ENCODE measurements around the gene RNF212. TPM values are rescaled to one million over a fixed set of nuclear protein-coding genes. Genes with fewer than 3 reads are reported as not detected.

The RNF212 gene
- total RNA-seq, 2 donors from 2014 or later = 2.3 to 2.5 TPM

DNA sequence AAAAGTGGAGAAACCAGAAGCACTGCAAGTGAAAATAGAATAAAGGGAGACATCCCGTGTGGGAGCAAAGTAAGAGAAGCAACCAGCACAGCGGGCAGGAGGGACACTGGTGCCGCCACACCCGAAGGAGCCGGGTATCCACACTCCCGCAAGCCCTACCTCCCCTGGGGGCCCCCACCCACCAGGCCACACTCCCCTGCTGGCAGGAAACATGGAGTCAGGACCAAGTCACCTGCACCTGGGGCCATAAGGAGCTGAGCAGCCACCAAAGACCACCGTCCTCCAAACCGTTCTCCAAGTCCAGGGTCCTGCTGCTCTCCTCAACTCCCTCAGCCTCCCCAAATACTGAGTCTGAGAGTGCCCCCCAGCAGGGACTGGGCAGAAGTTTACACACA, 71.4 kb downstream of the RNF212 start:
- Histone ChIP-seq H3K9me3 (no peaks in the 10 kb centered on the region), H3K9ac (ENCODE audit: low read depth in 2 of 2, low read length in 2 of 2) (no peak overlapping the region), H3K4me3 (no peak overlapping the region), H3K27me3 (peaks cover 14% of the 10 kb centered on the region), H3K4me1 (peaks cover 6% of the 10 kb centered on the region), H3K27ac (no peak overlapping the region), H3K36me3 (no peaks in the 10 kb centered on the region)
- intact Hi-C loops (cut with DNase I) = no loop called here
- TF ChIP-seq, protein P1, sequence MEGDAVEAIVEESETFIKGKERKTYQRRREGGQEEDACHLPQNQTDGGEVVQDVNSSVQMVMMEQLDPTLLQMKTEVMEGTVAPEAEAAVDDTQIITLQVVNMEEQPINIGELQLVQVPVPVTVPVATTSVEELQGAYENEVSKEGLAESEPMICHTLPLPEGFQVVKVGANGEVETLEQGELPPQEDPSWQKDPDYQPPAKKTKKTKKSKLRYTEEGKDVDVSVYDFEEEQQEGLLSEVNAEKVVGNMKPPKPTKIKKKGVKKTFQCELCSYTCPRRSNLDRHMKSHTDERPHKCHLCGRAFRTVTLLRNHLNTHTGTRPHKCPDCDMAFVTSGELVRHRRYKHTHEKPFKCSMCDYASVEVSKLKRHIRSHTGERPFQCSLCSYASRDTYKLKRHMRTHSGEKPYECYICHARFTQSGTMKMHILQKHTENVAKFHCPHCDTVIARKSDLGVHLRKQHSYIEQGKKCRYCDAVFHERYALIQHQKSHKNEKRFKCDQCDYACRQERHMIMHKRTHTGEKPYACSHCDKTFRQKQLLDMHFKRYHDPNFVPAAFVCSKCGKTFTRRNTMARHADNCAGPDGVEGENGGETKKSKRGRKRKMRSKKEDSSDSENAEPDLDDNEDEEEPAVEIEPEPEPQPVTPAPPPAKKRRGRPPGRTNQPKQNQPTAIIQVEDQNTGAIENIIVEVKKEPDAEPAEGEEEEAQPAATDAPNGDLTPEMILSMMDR (IDR thresholded peaks at IDR 0.05) = no peak
- DNase-seq = no peak

DNA sequence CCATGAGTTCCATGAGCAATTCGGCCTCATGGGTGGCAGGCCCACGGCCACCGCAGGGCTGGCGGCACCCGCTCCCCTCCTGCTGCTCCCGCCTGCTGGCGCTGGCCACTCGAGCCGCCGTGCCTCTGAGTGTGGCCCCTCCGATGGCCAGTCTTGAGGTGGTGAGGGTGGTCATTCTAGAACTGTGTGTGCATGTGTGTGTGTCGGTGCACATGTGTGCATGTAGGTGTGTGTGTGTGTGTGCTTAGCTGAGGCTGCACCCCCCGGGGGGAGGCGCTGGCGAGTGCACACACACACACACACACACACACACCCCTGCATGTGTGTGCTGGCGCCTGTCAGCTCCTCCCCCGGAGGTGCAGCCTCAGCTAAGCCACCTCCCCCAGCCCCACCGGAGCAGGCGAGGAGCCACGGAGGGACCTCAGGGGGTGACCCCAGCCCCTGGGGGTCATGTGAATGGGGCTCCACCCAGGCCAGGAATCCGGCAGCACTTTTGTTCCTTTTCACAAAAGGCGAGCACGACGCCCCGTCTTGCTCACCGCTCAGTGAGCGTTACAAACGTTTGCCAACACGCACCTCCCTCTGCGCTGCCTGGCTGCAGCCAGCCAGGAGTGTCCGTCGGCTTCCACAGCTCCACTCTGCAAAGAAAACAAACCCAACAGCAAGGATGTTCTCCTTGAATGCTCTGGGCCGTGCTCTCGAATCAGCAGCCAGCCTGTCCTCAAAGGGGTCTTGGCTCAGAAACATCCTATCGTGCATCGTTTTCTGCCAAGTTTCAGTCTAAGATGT, 72.0 kb downstream of the RNF212 start:
- H3K4me3 ChIP-seq = no peak overlapping the region
- no peaks in the 10 kb centered on the region for H3K36me3 ChIP-seq
- TF ChIP-seq, protein P1 (IDR thresholded peaks at IDR 0.05) = no peak
- no peak for DNase-seq
- H3K4me1 ChIP-seq = peaks cover 4% of the 10 kb centered on the region
- no peaks in the 10 kb centered on the region for H3K9me3 ChIP-seq
- H3K9ac ChIP-seq (ENCODE audit: low read depth in 2 of 2, low read length in 2 of 2) = no peak overlapping the region
- intact Hi-C loops (cut with DNase I) = no loop called here
- no peak overlapping the region for H3K27ac ChIP-seq
- peaks cover 14% of the 10 kb centered on the region for H3K27me3 ChIP-seq

DNA sequence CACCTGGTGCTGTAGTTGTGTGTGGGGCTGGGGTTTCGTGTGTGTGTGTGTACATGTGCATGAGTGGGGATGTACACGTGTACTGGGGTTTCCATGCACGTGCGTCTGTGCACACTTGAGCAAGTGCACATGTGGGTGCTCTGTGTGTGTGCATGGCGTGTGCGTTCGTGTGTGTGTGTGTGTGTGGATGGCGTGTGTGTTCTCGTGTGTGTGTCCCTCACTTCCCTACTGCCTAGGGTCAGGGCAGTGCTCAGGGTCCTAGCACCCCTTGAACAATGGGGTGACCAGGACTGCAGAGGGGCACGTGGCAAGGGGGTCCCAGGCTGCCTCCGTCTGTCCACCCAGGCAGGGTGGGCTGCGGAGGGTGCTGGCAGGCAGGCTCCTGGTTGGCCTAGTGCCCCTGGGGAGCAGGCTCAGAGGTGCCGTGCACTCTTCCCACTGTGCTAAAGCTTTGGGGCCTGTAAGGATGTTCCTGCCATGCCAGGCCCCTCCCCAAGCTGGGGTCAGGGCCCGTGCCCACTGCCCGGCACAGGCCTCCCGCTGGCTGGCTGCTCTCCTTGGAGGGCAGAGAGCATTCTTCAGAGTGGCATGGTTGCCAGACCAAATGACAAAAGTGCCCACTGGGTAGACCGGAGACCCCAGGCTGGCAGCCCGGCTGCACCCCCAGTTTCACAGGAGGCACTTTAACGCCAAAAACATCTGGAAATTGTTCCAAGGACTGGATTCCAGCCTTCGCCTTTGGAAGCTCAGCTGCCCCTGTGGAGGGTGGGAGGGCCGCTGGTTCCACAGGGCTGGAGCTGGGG, 72.8 kb downstream of the RNF212 start:
- peaks cover 4% of the 10 kb centered on the region for H3K4me1 ChIP-seq
- no peak overlapping the region for H3K27ac ChIP-seq
- no peak for DNase-seq
- no peak overlapping the region for H3K9ac ChIP-seq (ENCODE audit: low read depth in 2 of 2, low read length in 2 of 2)
- TF ChIP-seq, protein P1 (IDR thresholded peaks at IDR 0.05) = no peak
- H3K9me3 ChIP-seq = no peaks in the 10 kb centered on the region
- H3K36me3 ChIP-seq = no peaks in the 10 kb centered on the region
- intact Hi-C loops (cut with DNase I) = no loop called here
- H3K4me3 ChIP-seq = no peak overlapping the region
- H3K27me3 ChIP-seq = peaks cover 14% of the 10 kb centered on the region

DNA sequence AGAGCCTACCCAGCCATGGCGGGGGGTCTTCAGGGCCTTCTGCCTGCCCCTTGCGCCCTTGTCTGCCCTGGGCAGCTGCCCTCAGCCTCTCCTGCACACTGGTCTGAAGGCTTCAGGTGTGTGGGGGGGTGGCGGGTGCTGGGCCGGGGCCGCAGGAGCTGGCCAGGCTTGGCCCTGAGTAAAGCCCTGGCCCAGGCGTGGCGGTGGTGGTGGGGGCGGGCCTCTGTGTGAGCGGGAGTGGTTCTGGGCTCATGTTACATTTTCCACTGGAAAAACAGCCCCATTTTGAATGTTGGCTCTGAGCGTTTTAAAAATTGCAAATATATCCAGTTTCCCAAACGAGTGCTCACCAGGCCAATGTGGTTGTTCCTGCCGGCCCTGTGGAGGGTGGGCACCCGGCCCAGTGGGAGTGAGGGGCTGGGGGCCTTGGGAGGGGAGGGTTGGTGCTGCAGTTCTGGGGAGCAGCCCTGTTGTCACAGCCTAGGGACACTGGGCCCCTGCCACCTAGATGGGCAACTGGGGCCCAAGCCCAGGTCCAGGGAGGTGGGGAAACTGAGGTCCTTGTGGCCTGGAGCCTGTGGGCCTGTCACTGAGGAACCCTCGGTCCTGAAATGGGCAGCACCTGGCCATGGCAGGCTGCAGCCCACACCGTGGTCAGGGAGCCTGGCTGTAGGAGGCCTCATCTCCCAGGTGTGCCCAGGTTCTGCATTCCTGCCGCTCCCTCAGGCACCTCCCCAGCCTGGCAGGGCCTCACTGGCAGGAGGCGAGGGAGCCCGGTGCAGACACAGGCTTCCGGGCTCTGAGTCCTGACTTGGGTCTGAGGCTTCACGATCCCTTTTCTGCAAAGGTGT, 73.6 kb downstream of the RNF212 start:
- intact Hi-C loops (cut with DNase I) = no loop called here
- Histone ChIP-seq H3K9ac (ENCODE audit: low read depth in 2 of 2, low read length in 2 of 2) (peak overlapping the region in 1 of 2 donors; percentile 43), H3K4me1 (peaks cover 4% of the 10 kb centered on the region), H3K9me3 (no peaks in the 10 kb centered on the region), H3K4me3 (no peak overlapping the region), H3K27ac (no peak overlapping the region), H3K36me3 (no peaks in the 10 kb centered on the region), H3K27me3 (peaks cover 9% of the 10 kb centered on the region)
- no peak for DNase-seq
- TF ChIP-seq, protein P1 (IDR thresholded peaks at IDR 0.05) = no peak

DNA sequence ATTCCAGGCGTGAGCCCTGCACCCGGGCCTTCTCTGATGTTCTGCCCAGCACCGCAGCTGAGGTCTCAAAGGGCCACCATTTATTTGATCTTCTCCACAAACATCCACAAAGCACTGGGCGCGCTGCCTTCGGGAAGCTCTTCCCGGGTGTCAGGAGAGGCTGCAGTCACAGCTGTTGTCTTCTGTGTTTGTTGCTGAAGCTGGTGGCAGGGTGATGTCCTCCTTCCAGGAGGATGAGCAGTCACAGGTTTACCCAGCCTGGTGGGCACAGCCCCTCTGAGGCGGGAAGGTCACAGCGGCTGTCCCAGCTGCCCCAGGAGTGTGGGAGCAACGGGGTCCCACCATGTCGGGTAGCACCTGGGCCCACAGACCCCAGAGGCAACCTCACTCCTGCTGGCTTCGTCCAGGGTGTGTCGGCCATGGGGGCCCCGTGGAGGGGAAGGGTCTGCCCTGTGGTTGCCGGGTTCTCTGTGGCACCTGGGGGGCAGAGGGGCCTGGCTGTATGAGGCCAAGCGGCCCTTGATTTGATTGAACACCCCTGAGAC, 74.3 kb downstream of the RNF212 start:
- Histone ChIP-seq H3K9ac (ENCODE audit: low read depth in 2 of 2, low read length in 2 of 2) (no peak overlapping the region), H3K4me1 (peaks cover 4% of the 10 kb centered on the region), H3K27me3 (peaks cover 2% of the 10 kb centered on the region), H3K36me3 (no peaks in the 10 kb centered on the region), H3K27ac (no peak overlapping the region), H3K9me3 (no peaks in the 10 kb centered on the region), H3K4me3 (no peak overlapping the region)
- TF ChIP-seq, protein P1 (IDR thresholded peaks at IDR 0.05) = no peak
- DNase-seq = no peak
- intact Hi-C loops (cut with DNase I) = no loop called here
